OCI-LY7 (cell line): ENCODE results near the gene FKBP6. TPM values are rescaled to one million over a fixed set of nuclear protein-coding genes. Genes with fewer than 3 reads are reported as not detected.
A peak's percentile ranks its signal among the peaks of the same experiment; 100 is the strongest.
"Not testable (repeated sequence)": the region's sequence is repeated elsewhere in the genome, so short reads cannot be mapped to it uniquely, and the experiment has no call there.

ENCODE experiments used
- BruUV-seq: library from RNA; stranded (reverse); fragments of 400-500 nt; replicated peaks from 2 replicates; lab custom pipeline; 2021; lab: Mats Ljungman, UMichigan
- CTCF ChIA-PET: fragments of 300-600 bp; sonication (Branson Sonifier 250); formaldehyde crosslinking; loops from one replicate; lab custom pipeline; 2022; ENCODE audit warnings: antibody characterized with exemption; ENCODE audit not compliant: unreplicated experiment; lab: Charles Lee
- POLR2A ChIA-PET: fragments of 300-600 bp; sonication (Branson Sonifier 250); formaldehyde crosslinking; loops from one replicate; lab custom pipeline; 2022; ENCODE audit warnings: antibody characterized with exemption; lab: Charles Lee
- DNase-seq: peaks from one replicate; pipeline ENCODE4 v3.0.0-alpha.2; 2015; ENCODE audit warnings: low spot score
- H2AFZ ChIP-seq: fragments of 200-600 bp; sonication (generic), shearing (Covaris generic); 2 replicates; pipeline ENCODE4 v1.6.1; 2014; ENCODE audit warnings: mild to moderate bottlenecking, antibody characterized with exemption, low read length, moderate library complexity
- H3K27ac ChIP-seq: fragments of 200-600 bp; sonication (generic); 2 replicates; pipeline ENCODE4 v1.5.1; 2014; ENCODE audit warnings: mixed run types, low read depth, mild to moderate bottlenecking, moderate library complexity, low read length, inconsistent platforms; ENCODE audit not compliant: poor library complexity, severe bottlenecking
- H3K36me3 ChIP-seq: fragments of 200-600 bp; sonication (generic); 2 replicates; pipeline ENCODE4 v1.6.1; 2014; ENCODE audit warnings: mild to moderate bottlenecking, antibody characterized with exemption, low read length, moderate library complexity, mixed read lengths; ENCODE audit not compliant: insufficient read depth
- H3K4me1 ChIP-seq: fragments of 200-600 bp; sonication (generic); 2 replicates; pipeline ENCODE4 v1.5.1; 2014; ENCODE audit warnings: mild to moderate bottlenecking, low read length; ENCODE audit not compliant: insufficient read depth, poor library complexity, severe bottlenecking
- H3K4me2 ChIP-seq: fragments of 200-600 bp; sonication (generic); 2 replicates; pipeline ENCODE4 v1.6.1; 2014; ENCODE audit warnings: mild to moderate bottlenecking, low read length
- H3K4me3 ChIP-seq: fragments of 200-600 bp; sonication (generic); 2 replicates; pipeline ENCODE4 v1.5.1; 2014; ENCODE audit warnings: mild to moderate bottlenecking, low read depth, low read length; ENCODE audit not compliant: poor library complexity, severe bottlenecking
- H3K79me2 ChIP-seq: fragments of 200-600 bp; sonication (generic); 2 replicates; pipeline ENCODE4 v1.6.1; 2016; ENCODE audit warnings: low read depth, mild to moderate bottlenecking, low read length, moderate library complexity, mixed read lengths; ENCODE audit not compliant: insufficient read depth
- H3K9me2 ChIP-seq: fragments of 200-600 bp; sonication (generic); 2 replicates; pipeline ENCODE4 v1.6.1; 2016; ENCODE audit warnings: mild to moderate bottlenecking, low read length, mixed read lengths; ENCODE audit not compliant: insufficient read depth
- H3K9me3 ChIP-seq: fragments of 200-600 bp; sonication (generic); 2 replicates; pipeline ENCODE4 v1.6.1; 2014; ENCODE audit warnings: mild to moderate bottlenecking, mixed run types, low read length, mixed read lengths
- H4K20me1 ChIP-seq: fragments of 200-600 bp; sonication (generic); 2 replicates; pipeline ENCODE4 v1.6.1; 2014; ENCODE audit warnings: mild to moderate bottlenecking, antibody characterized with exemption, low read length, moderate library complexity, mixed read lengths; ENCODE audit not compliant: insufficient read depth
- intact Hi-C: fragments of 100-400 bp; cut with micrococcal nuclease; formaldehyde crosslinking; loops from one replicate; pipeline ENCODE4 v1.10.0; 2022; ENCODE audit not compliant: unreplicated experiment
- total RNA-seq, 2 experiments: library from RNA; depleted of rRNA in 1 of 2; stranded (reverse); fragments of >200 nt in 1 of 2; shearing (Covaris generic) in 1 of 2; gene quantifications; 2 replicates each; pipeline ENCODE4 v1.2.3, GENCODE V29; 2014 to 2022
- TF ChIP-seq, protein P1 (sequence below): fragments of 200-600 bp; sonication (generic); conservative IDR thresholded peaks from 2 replicates; pipeline ENCODE4 v1.5.1; 2014; ENCODE audit warnings: mild to moderate bottlenecking, antibody characterized with exemption, low read length, moderate library complexity, mixed read lengths

The FKBP6 gene
- total RNA-seq, 2 experiments from 2014 or later = not detected

GRCh38 chr7:73324081-73324845 lies 3.7 kb upstream of the FKBP6 start:
- H3K4me3 ChIP-seq, H3K4me1 ChIP-seq, POLR2A ChIA-PET, CTCF ChIA-PET, H3K9me3 ChIP-seq, H3K9me2 ChIP-seq, H4K20me1 ChIP-seq, H3K27ac ChIP-seq, H3K79me2 ChIP-seq, H3K36me3 ChIP-seq, BruUV-seq: not testable (repeated sequence)
- peak; percentile 64 for DNase-seq
- H2AFZ ChIP-seq = peak overlapping the region; percentile 3; the same call in 1 of the 2 replicates
- peak overlapping the region; percentile 33 for H3K4me2 ChIP-seq
- TF ChIP-seq, protein P1, sequence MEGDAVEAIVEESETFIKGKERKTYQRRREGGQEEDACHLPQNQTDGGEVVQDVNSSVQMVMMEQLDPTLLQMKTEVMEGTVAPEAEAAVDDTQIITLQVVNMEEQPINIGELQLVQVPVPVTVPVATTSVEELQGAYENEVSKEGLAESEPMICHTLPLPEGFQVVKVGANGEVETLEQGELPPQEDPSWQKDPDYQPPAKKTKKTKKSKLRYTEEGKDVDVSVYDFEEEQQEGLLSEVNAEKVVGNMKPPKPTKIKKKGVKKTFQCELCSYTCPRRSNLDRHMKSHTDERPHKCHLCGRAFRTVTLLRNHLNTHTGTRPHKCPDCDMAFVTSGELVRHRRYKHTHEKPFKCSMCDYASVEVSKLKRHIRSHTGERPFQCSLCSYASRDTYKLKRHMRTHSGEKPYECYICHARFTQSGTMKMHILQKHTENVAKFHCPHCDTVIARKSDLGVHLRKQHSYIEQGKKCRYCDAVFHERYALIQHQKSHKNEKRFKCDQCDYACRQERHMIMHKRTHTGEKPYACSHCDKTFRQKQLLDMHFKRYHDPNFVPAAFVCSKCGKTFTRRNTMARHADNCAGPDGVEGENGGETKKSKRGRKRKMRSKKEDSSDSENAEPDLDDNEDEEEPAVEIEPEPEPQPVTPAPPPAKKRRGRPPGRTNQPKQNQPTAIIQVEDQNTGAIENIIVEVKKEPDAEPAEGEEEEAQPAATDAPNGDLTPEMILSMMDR = peak; percentile 63
- intact Hi-C loops = loop anchor here (10.0 kb wide), 1 partner anchor 111 kb away; the partner anchor contains the start of gene FZD9

GRCh38 chr7:73325424-73325823 lies 2.5 kb upstream of the FKBP6 start:
- H3K4me1 ChIP-seq, H3K79me2 ChIP-seq, H4K20me1 ChIP-seq, CTCF ChIA-PET, DNase-seq, BruUV-seq, H3K9me3 ChIP-seq, H3K36me3 ChIP-seq, H3K4me2 ChIP-seq, H3K27ac ChIP-seq, H2AFZ ChIP-seq, H3K4me3 ChIP-seq, H3K9me2 ChIP-seq, POLR2A ChIA-PET: not testable (repeated sequence)
- intact Hi-C loops = loop anchor here (10.0 kb wide), 1 partner anchor 109 kb away; the partner anchor contains the start of gene FZD9

- H2AFZ ChIP-seq, BruUV-seq, H3K36me3 ChIP-seq, H3K4me1 ChIP-seq, H3K79me2 ChIP-seq, H4K20me1 ChIP-seq, H3K4me2 ChIP-seq, CTCF ChIA-PET, H3K9me3 ChIP-seq, DNase-seq, H3K9me2 ChIP-seq, H3K4me3 ChIP-seq, H3K27ac ChIP-seq: not testable (repeated sequence)
- intact Hi-C loops = loop anchor here (10.0 kb wide), 1 partner anchor 107 kb away; the partner anchor contains the start of gene FZD9
- POLR2A ChIA-PET = interaction anchor here (0.7 kb wide), 1 partner anchor 10 kb away, joined by 3 read pairs; no protein-coding TSS in a partner anchor
Measured at GRCh38 chr7:73327449-73327848, 512 bp upstream of the FKBP6 start.
